Subcutaneous adipose tissue (tissue), 4 donors: ENCODE measurements around the gene PCBD2. TPM values are rescaled to one million over a fixed set of nuclear protein-coding genes. Genes with fewer than 3 reads are reported as not detected.

Experiments used
- total RNA-seq, 4 donors: library from RNA; depleted of rRNA; stranded (reverse); fragments of >200 nt; gene quantifications; one replicate each; pipeline ENCODE4 v1.1.0, GENCODE V29; 2016
- TF ChIP-seq, protein P1 (sequence below): fragments of 450-650 bp; IDR thresholded peaks from one replicate; pipeline ENCODE4 v1.5.1; 2016; ENCODE audit warnings: low read depth, mild to moderate bottlenecking, control low read depth, antibody characterized with exemption, moderate library complexity

Gene PCBD2
- total RNA-seq, 4 donors from 2014 or later, result 4.6 to 7.5 (median 6.6) TPM

GRCh38 chr5:134893748-134894505 is 11.0 kb upstream of the PCBD2 start:
- TF ChIP-seq, protein P1, sequence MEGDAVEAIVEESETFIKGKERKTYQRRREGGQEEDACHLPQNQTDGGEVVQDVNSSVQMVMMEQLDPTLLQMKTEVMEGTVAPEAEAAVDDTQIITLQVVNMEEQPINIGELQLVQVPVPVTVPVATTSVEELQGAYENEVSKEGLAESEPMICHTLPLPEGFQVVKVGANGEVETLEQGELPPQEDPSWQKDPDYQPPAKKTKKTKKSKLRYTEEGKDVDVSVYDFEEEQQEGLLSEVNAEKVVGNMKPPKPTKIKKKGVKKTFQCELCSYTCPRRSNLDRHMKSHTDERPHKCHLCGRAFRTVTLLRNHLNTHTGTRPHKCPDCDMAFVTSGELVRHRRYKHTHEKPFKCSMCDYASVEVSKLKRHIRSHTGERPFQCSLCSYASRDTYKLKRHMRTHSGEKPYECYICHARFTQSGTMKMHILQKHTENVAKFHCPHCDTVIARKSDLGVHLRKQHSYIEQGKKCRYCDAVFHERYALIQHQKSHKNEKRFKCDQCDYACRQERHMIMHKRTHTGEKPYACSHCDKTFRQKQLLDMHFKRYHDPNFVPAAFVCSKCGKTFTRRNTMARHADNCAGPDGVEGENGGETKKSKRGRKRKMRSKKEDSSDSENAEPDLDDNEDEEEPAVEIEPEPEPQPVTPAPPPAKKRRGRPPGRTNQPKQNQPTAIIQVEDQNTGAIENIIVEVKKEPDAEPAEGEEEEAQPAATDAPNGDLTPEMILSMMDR, result no peak

DNA sequence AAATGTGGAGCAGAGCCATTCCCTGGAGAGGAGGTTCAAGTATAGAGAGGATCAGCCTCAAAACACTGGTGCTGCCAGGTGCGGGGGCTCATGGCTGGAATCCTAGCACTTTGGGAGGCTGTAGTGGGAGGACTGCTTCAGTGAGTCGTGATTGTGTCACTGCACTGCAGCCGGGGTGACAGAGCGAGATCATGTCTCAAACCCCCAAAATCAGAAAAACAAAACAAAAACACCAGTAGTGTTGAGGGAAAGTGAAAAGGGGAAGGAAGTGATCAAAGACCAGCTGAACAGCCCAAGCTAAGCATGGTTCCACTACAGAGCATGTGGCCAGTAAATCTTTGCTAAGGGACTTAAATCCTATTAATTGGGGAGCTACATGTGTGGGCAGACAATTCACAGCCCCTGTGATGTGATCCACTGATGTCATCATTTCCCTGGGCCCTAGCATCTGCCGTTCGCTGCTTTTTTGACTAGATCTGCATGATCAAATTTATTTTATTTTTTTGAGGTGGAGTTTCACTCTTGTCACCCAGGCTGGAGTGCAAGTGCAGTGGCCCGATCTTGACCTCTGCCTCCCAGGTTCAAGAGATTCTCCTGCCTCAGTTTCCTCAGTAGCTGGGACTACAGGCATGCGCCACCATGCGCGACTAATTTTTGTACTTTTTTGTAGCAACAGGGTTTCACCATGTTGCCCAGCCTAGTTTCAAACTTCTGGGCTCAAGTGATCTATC is 2.7 kb upstream of the PCBD2 start:
- TF ChIP-seq, protein P1, result no peak

GRCh38 chr5:134905246-134905996 is 490 bp downstream of the PCBD2 start:
- TF ChIP-seq, protein P1, result no peak

DNA sequence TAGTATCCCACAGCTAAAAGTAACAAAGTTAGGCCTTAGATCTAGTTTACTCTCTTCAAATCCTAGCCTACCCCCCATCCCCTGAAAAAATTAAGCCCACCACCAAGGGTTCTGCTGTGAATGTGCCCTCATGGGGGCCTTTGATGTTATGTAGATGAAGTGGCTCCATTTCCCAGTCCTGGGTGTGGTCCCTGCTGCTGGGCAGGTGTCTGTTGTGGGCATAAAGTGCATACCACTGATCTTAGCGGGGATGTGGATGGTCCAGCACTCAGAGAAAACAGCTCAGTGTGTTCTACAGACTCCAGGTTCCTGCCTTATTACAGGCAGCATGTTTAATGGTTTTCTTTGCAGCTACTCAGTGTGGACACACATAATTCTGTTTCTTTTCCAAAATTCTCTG is 1.9 kb downstream of the PCBD2 start:
- TF ChIP-seq, protein P1, result no peak

- TF ChIP-seq, protein P1, result no peak
Measured at GRCh38 chr5:134911285-134912206, 6.6 kb downstream of the PCBD2 start.

DNA sequence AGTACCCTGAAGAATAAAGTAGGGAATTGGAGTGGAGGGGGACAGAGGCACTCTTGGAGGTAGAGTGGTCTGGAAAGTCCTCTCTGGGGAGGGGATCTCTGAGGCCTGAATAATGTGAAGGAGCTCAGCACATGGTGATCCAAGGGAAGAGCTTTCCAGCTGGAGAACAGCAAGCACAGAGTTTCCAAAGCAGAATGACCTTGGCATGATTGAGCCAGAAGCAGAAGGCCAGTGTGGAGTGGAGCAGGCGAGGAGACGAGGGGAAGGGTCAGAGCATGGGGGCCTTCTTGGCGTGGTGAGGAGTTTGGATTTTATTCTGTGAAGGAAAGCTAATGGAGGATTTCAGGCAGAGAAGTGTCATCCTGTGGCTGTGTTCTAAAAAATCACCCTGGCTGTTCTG is 8.3 kb downstream of the PCBD2 start:
- TF ChIP-seq, protein P1, result no peak
